Psoas muscle (tissue), 8 donors: Measurements from ENCODE around the gene SLIT3. TPM values are rescaled to one million over a fixed set of nuclear protein-coding genes. Genes with fewer than 3 reads are reported as not detected.

ENCODE experiments used
- ATAC-seq, 4 donors: fragments of 200-7000 bp; cut with Tn5 transposase; one replicate each; pipeline ENCODE4 v1.9.1; 2020; ENCODE audit warnings: moderate library complexity in 3 of 4, mild to moderate bottlenecking in 2 of 4
- DNase-seq, 2 donors: peaks; one replicate each; pipeline ENCODE4 v3.0.0-alpha.2; 2020
- H3K27ac ChIP-seq: fragments of 200-600 bp; one replicate; pipeline ENCODE4 v1.8.0; 2022
- H3K27me3 ChIP-seq, 3 donors: fragments of 200-600 bp in 1 of 3; one replicate each; pipeline versions ENCODE4 v1.6.1 to v1.8.0; 2013 to 2022; ENCODE audit warnings: low read length in 2 of 3, mild to moderate bottlenecking in 2 of 3, moderate library complexity in 1 of 3; ENCODE audit not compliant: insufficient read depth in 3 of 3
- H3K36me3 ChIP-seq, 2 donors: fragments of 200-600 bp in 1 of 2; one replicate each; pipeline versions ENCODE4 v1.6.1 to v1.8.0; 2013 to 2022; ENCODE audit warnings: low read depth in 1 of 2, mild to moderate bottlenecking in 1 of 2, moderate library complexity in 1 of 2; ENCODE audit not compliant: insufficient read depth in 1 of 2
- H3K4me1 ChIP-seq: fragments of 200-600 bp; one replicate; pipeline ENCODE4 v1.8.0; 2022
- H3K4me3 ChIP-seq: fragments of 200-600 bp; one replicate; pipeline ENCODE4 v1.8.0; 2022; ENCODE audit warnings: mild to moderate bottlenecking
- H3K9me3 ChIP-seq: fragments of 200-600 bp; one replicate; pipeline ENCODE4 v1.8.0; 2022
- CTCF ChIP-seq: fragments of 200-600 bp; IDR thresholded peaks from one replicate; pipeline ENCODE4 v1.8.0; 2022; ENCODE audit warnings: antibody characterized with exemption
- WGBS, 3 donors: extraction: QIAGEN DNeasy Blood & Tissue Kit; methylation state at CpG; one replicate each; pipeline versions ENCODE4 v1.1.6 to v1.1.7; 2013; 5-methylcytosine and 5-hydroxymethylcytosine counted together
- intact Hi-C, 2 donors: fragments of 100-400 bp; cut with DNase I; formaldehyde crosslinking; loops; one replicate each; pipeline versions ENCODE4 v1.11.0 to v1.14.2; 2022
- polyA plus RNA-seq, 3 donors: library from polyadenylated mRNA; stranded (reverse); fragments of 200-250 nt; gene quantifications; one replicate each; pipeline ENCODE4 v1.2.3, GENCODE V29; 2013
- total RNA-seq, 4 donors: library from RNA; stranded (reverse); fragmentation: NEBNext Ultra II Directional in 2 of 4; extraction: Animal tissue kit (Norgen Biotek cat#: 25700) in 2 of 4; gene quantifications; one replicate each; pipeline versions ENCODE4 v1.2.1 to v1.2.4, GENCODE V29; 2021 to 2023
- donor health status: healthy with polysubstance abuse.
- donor health status: DM: no; HTN: no; CAD: no; lungs with moderate emphysema.
- donor health status: Bipolar disorder and iron deficiency.
- donor health status: healthy.
- donor health status: DM: yes; HTN: yes; CAD: no.
- donor health status: DM: no; HTN: no; CAD: no.
- donor health status: DM: no; HTN: no; CAD: no.
- donor health status: DM: yes; HTN: yes; CAD: no.

The SLIT3 gene
- total and polyA plus RNA-seq, 7 donors, result 0.81 to 5.9 (median 2.1) TPM

DNA sequence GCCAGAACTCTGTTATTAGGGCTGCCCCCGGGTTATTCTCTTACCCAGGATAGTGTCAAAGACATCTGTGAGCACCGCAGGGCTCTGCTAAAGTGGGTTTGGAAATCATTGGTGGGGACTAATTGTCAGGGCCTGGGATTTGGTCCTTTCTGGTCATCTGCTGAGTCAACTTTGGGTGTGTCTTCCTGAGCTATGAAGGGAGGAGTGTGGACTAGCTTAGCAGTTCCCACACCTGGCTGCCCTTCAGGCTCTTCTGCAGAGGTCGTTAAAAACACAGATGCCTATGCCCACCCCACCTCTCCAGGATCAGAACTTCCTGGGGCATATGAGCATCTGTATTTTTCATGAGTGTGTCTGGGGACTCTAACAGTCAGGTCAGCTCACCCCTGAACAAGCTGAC, 352.2 kb downstream of the SLIT3 start:
- no peak overlapping the region for H3K27ac ChIP-seq
- ATAC-seq (no peak), DNase-seq (no peak)
- 72 to 85% (median 75%) methylated on average over 3 of the region's 3 CpGs for WGBS, 3 donors
- H3K27me3 ChIP-seq, result no peaks in the 10 kb centered on the region
- no peaks in the 10 kb centered on the region for H3K4me1 ChIP-seq
- H3K4me3 ChIP-seq, result no peak overlapping the region
- intact Hi-C loops, result no loop called here
- TF ChIP-seq CTCF, result no peak
- no peaks in the 10 kb centered on the region for H3K9me3 ChIP-seq
- H3K36me3 ChIP-seq, result no peaks in the 10 kb centered on the region

DNA sequence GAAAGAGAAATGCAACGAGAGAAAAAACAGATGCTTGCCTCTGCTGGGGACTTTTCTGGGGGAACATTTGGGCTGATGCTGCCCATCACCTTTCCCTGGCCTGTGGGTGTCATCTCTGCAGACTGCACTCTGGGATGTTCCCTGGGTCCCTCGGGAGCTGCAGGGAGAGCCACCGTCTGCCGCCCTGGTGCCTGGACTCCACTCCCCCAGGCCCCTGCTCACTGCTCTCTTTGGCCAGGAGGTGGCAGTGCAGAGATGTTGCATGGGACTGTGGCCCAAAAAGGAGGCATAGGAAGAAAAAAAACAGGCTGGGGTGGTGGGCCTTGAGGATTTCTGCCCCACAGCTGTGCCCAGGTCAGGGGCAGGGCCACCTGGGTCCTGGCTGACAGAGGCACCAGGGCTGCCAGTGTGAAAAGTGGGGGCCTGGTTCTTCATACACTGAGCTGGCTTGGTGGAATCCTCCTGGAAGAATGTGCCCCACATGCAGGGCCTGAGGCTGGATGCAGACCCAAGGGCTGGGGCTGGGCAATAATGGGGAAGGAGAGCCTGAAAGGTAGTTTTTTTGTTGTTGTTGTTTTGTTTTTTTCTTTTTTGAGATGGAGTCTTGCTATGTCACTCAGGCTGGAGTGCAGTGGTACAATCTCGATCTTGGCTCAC, 353.6 kb downstream of the SLIT3 start:
- peak; percentile 24 for TF ChIP-seq CTCF
- Histone ChIP-seq H3K27me3 (no peaks in the 10 kb centered on the region), H3K4me3 (no peak overlapping the region), H3K4me1 (no peaks in the 10 kb centered on the region), H3K36me3 (no peaks in the 10 kb centered on the region), H3K9me3 (no peaks in the 10 kb centered on the region), H3K27ac (no peak overlapping the region)
- 38 to 42% (median 39%) methylated on average over 5 of the region's 5 CpGs for WGBS, 3 donors
- DNase-seq, result no peak
- intact Hi-C loops, result no loop called here
- no peak for ATAC-seq

DNA sequence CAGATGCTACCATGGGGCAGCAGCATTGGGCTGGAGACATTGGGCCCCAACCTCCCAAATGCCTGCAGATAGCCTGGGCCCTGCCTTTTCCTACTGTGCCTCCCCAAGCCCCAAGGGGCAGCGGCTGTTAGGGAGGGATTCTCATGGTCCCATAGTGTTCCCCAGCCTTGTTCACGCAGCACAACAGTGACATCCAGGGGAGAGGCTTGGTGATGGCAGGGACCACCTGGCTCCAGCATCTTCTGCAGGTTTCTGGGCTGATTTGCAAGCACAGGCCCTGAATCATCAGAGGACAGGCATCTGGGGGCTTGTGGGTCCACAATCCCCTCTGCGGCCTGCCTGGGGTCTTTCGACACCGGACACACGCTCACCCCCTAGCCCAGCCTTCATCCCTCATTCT, 354.6 kb downstream of the SLIT3 start:
- TF ChIP-seq CTCF, result no peak
- intact Hi-C loops, result no loop called here
- 79 to 91% (median 80%) methylated on average over 6 of the region's 6 CpGs for WGBS, 3 donors
- Histone ChIP-seq H3K4me1 (no peaks in the 10 kb centered on the region), H3K27me3 (no peaks in the 10 kb centered on the region), H3K4me3 (no peak overlapping the region), H3K27ac (no peak overlapping the region), H3K9me3 (no peaks in the 10 kb centered on the region), H3K36me3 (no peaks in the 10 kb centered on the region)
- DNase-seq (no peak), ATAC-seq (no peak)

GRCh38 chr5:168944004-168944403, 356.9 kb downstream of the SLIT3 start:
- Histone ChIP-seq H3K27me3 (no peaks in the 10 kb centered on the region), H3K4me1 (no peaks in the 10 kb centered on the region), H3K4me3 (no peak overlapping the region), H3K27ac (no peak overlapping the region), H3K9me3 (no peaks in the 10 kb centered on the region), H3K36me3 (no peaks in the 10 kb centered on the region)
- no peak for TF ChIP-seq CTCF
- 73 to 77% (median 74%) methylated on average over 5 of the region's 5 CpGs for WGBS, 3 donors
- DNase-seq (no peak), ATAC-seq (no peak)
- intact Hi-C loops, result no loop called here
